GM23338 (cell line): ENCODE results near the gene CRTC1. TPM values are rescaled to one million over a fixed set of nuclear protein-coding genes. Genes with fewer than 3 reads are reported as not detected.

Experiments
- CREB1 ChIP-seq: fragments of 250-450 bp; sonication (Bioruptor Pico); IDR thresholded peaks from 2 replicates; pipeline ENCODE4 v1.5.0; 2020; ENCODE audit warnings: low read depth, mild to moderate bottlenecking, moderate library complexity
- CTCF ChIP-seq, 2 experiments: fragments of 200-600 bp in 1 of 2; sonication (generic) in 1 of 2; conservative IDR thresholded peaks; 2 replicates each; pipeline versions ENCODE4 v1.5.1 to v1.6.1; 2016 to 2017; ENCODE audit warnings: antibody characterized with exemption in 2 of 2, low read depth in 2 of 2, mild to moderate bottlenecking in 2 of 2, moderate library complexity in 1 of 2
- ETS1 ChIP-seq: IDR thresholded peaks from 2 replicates; pipeline ENCODE4 v1.6.1; 2016; ENCODE audit warnings: antibody characterized with exemption
- EZH2 ChIP-seq: fragments of 200-600 bp; sonication (generic); IDR thresholded peaks from one replicate; pipeline ENCODE4 v1.8.0; 2017; ENCODE audit warnings: antibody characterized with exemption, mild to moderate bottlenecking, low read depth; ENCODE audit not compliant: unreplicated experiment
- JUNB ChIP-seq: IDR thresholded peaks from one replicate; pipeline ENCODE4 v1.6.1; 2016; ENCODE audit warnings: antibody characterized with exemption; ENCODE audit not compliant: unreplicated experiment
- POLR2AphosphoS5 ChIP-seq: IDR thresholded peaks from 2 replicates; pipeline ENCODE4 v1.6.1; 2016; ENCODE audit warnings: antibody characterized with exemption, low read depth
- STAT1 ChIP-seq: IDR thresholded peaks from one replicate; pipeline ENCODE4 v1.6.1; 2016; ENCODE audit warnings: antibody characterized with exemption; ENCODE audit not compliant: unreplicated experiment
- ZNF462 ChIP-seq: fragments of 250-450 bp; sonication (Bioruptor Pico); IDR thresholded peaks from 2 replicates; pipeline ENCODE4 v1.5.0; 2020; ENCODE audit warnings: mild to moderate bottlenecking, moderate library complexity
- polyA plus RNA-seq: library from polyadenylated mRNA; unstranded; fragments of >200 nt; fragmentation: Nextera tagmentation; extraction: Ambion mirVana; gene quantifications from 2 replicates; pipeline ENCODE4 v1.2.1, GENCODE V29; 2016
- total RNA-seq: library from RNA; depleted of rRNA; stranded (reverse); fragments of >200 nt; shearing (Covaris generic); gene quantifications from 2 replicates; pipeline ENCODE4 v1.2.3, GENCODE V29; 2014

The CRTC1 gene
- total and polyA plus RNA-seq, 2 experiments from 2014 or later, result 5.4 to 8.4 TPM

- TF ChIP-seq ZNF462 (CRISPR knock-in tag) (no peak), ETS1 (no peak), JUNB (no peak), EZH2 (no peak), POLR2AphosphoS5 (no peak), STAT1 (no peak), CREB1 (CRISPR knock-in tag) (no peak), CTCF (conservative IDR thresholded peaks at IDR 0.05; ENCODE audit: low read depth in 2 of 2) (no peak)
Measured at GRCh38 chr19:18784786-18785120, 101.3 kb downstream of the CRTC1 start (continued).
